ENCODE measurements around the gene SLC16A10.
A peak's percentile ranks its signal among the peaks of the same experiment; 100 is the strongest.

DNA sequence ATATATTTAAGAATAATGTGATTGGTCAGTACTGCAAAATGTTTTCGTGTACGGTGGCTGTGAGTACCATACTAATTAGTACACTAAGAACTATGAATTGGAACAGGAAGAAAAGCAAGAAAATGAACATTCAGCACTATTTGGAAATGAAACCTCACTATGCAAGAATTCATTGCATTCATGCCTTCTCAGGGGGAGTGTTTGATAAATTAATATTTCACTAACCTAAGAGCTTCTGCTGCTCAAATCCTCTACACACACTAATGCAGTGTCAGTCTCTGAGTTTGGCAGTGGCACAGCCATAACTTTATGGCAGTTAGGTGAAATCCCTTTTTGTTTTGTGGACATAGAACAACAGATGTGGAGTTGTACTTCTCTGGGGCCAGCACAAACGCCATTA, 60.1 kb downstream of the SLC16A10 start:
- TF ChIP-seq, protein P1, sequence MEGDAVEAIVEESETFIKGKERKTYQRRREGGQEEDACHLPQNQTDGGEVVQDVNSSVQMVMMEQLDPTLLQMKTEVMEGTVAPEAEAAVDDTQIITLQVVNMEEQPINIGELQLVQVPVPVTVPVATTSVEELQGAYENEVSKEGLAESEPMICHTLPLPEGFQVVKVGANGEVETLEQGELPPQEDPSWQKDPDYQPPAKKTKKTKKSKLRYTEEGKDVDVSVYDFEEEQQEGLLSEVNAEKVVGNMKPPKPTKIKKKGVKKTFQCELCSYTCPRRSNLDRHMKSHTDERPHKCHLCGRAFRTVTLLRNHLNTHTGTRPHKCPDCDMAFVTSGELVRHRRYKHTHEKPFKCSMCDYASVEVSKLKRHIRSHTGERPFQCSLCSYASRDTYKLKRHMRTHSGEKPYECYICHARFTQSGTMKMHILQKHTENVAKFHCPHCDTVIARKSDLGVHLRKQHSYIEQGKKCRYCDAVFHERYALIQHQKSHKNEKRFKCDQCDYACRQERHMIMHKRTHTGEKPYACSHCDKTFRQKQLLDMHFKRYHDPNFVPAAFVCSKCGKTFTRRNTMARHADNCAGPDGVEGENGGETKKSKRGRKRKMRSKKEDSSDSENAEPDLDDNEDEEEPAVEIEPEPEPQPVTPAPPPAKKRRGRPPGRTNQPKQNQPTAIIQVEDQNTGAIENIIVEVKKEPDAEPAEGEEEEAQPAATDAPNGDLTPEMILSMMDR (conservative IDR thresholded peaks at IDR 0.05; ENCODE audit: low read depth, low read length) = no peak
- TF ChIP-seq MXI1 (IDR thresholded peaks at IDR 0.05; ENCODE audit: borderline replicate concordance, low read depth, low read length) (no peak), CEBPB (IDR thresholded peaks at IDR 0.05; ENCODE audit: low read depth, low read length) (no peak), RFX5 (IDR thresholded peaks at IDR 0.05; ENCODE audit: low read depth, low read length) (no peak), CHD1 (IDR thresholded peaks at IDR 0.05; ENCODE audit: low read depth, low read length) (no peak), POLR2A (IDR thresholded peaks at IDR 0.05; ENCODE audit: low read depth, low read length) (no peak), BHLHE40 (IDR thresholded peaks at IDR 0.05; ENCODE audit: low read depth, low read length) (no peak), MAZ (IDR thresholded peaks at IDR 0.05; ENCODE audit: borderline replicate concordance, low read depth, low read length) (no peak), MAFK (IDR thresholded peaks at IDR 0.05; ENCODE audit: low read depth, low read length) (peak; percentile 26; the same call in 1 of the 2 replicates), RAD21 (IDR thresholded peaks at IDR 0.05; ENCODE audit: low read length) (no peak)
- TF ChIP-seq, protein P2, sequence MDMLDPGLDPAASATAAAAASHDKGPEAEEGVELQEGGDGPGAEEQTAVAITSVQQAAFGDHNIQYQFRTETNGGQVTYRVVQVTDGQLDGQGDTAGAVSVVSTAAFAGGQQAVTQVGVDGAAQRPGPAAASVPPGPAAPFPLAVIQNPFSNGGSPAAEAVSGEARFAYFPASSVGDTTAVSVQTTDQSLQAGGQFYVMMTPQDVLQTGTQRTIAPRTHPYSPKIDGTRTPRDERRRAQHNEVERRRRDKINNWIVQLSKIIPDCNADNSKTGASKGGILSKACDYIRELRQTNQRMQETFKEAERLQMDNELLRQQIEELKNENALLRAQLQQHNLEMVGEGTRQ (IDR thresholded peaks at IDR 0.05; ENCODE audit: low read depth, low read length) = no peak
- TF ChIP-seq, protein P3, sequence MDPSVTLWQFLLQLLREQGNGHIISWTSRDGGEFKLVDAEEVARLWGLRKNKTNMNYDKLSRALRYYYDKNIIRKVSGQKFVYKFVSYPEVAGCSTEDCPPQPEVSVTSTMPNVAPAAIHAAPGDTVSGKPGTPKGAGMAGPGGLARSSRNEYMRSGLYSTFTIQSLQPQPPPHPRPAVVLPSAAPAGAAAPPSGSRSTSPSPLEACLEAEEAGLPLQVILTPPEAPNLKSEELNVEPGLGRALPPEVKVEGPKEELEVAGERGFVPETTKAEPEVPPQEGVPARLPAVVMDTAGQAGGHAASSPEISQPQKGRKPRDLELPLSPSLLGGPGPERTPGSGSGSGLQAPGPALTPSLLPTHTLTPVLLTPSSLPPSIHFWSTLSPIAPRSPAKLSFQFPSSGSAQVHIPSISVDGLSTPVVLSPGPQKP (IDR thresholded peaks at IDR 0.05; ENCODE audit: borderline replicate concordance, low read depth, low read length) = no peak
